Uterus (tissue), 4 donors: Measurements from ENCODE around the gene RIF1. TPM values are rescaled to one million over a fixed set of nuclear protein-coding genes. Genes with fewer than 3 reads are reported as not detected.

Experiments used
- DNase-seq, 2 donors: peaks; one replicate each; pipeline ENCODE4 v3.0.0-alpha.2; 2019 to 2020
- H3K27ac ChIP-seq, 2 donors: fragments of 200-600 bp; sonication (generic); 1 replicate in 1 of 2; 2 replicates in 1 of 2; pipeline ENCODE4 v1.5.1; 2016 to 2018
- H3K27me3 ChIP-seq, 2 donors: fragments of 200-600 bp; sonication (generic); one replicate each; pipeline ENCODE4 v1.5.1; 2018 to 2019; ENCODE audit warnings: control low read depth in 1 of 2
- H3K36me3 ChIP-seq, 2 donors: fragments of 200-600 bp; sonication (generic); one replicate each; pipeline ENCODE4 v1.5.1; 2019; ENCODE audit warnings: control low read depth in 1 of 2
- H3K4me1 ChIP-seq, 2 donors: fragments of 200-600 bp; sonication (generic); one replicate each; pipeline ENCODE4 v1.5.1; 2018 to 2019; ENCODE audit warnings: control low read depth in 1 of 2
- H3K4me3 ChIP-seq, 2 donors: fragments of 200-600 bp; sonication (generic); 1 replicate in 1 of 2; 2 replicates in 1 of 2; pipeline ENCODE4 v1.5.1; 2018 to 2019; ENCODE audit warnings: mild to moderate bottlenecking in 1 of 2
- H3K9me3 ChIP-seq, 2 donors: fragments of 200-600 bp; sonication (generic); one replicate each; pipeline ENCODE4 v1.5.1; 2019; ENCODE audit warnings: control low read depth in 1 of 2
- CTCF ChIP-seq, 4 experiments: fragments of 200-600 bp in 2 of 4; fragments of 450-650 bp in 2 of 4; sonication (generic) in 2 of 4; IDR thresholded peaks; one replicate each; pipeline ENCODE4 v1.5.1; 2016 to 2019; ENCODE audit warnings: antibody characterized with exemption in 4 of 4, mild to moderate bottlenecking in 2 of 4, moderate library complexity in 1 of 4
- POLR2A ChIP-seq, 2 donors: fragments of 450-650 bp; IDR thresholded peaks; one replicate each; pipeline ENCODE4 v1.6.1; 2016; ENCODE audit warnings: antibody characterized with exemption in 2 of 2, mild to moderate bottlenecking in 1 of 2, moderate library complexity in 1 of 2
- intact Hi-C: fragments of 100-400 bp; cut with DNase I; formaldehyde crosslinking; loops from one replicate; pipeline ENCODE4 v1.15.1; 2023; ENCODE audit warnings: low total_unique reads
- total RNA-seq, 4 donors: library from RNA; depleted of rRNA in 3 of 4; stranded (reverse); fragments of >200 nt in 3 of 4; gene quantifications; one replicate each; pipeline versions ENCODE4 v1.1.0 to v1.2.4, GENCODE V29; 2014 to 2023
- donor health status: DM: yes; HTN: yes; CAD: no.

RIF1 gene
- total RNA-seq, 4 donors from 2014 or later: 19.0 to 99.6 (median 56.3) TPM

GRCh38 chr2:151486053-151486452, 76.4 kb downstream of the RIF1 start:
- no peaks in the 10 kb centered on the region for H3K4me1 ChIP-seq
- intact Hi-C loops: no loop called here

GRCh38 chr2:151490276-151490675, 80.6 kb downstream of the RIF1 start:
- TF ChIP-seq POLR2A (IDR thresholded peaks at IDR 0.05): no peak
- TF ChIP-seq CTCF (IDR thresholded peaks at IDR 0.05): no peak
- no peak for DNase-seq
- Histone ChIP-seq H3K27me3 (no peaks in the 10 kb centered on the region), H3K4me1 (no peaks in the 10 kb centered on the region), H3K9me3 (no peaks in the 10 kb centered on the region), H3K4me3 (no peak overlapping the region), H3K27ac (no peak overlapping the region), H3K36me3 (no peaks in the 10 kb centered on the region)
- intact Hi-C loops: no loop called here

More at GRCh38 chr2:151486053-151486452, 76.4 kb downstream of the RIF1 start:
- TF ChIP-seq CTCF (IDR thresholded peaks at IDR 0.05): no peak
- no peak for TF ChIP-seq POLR2A (IDR thresholded peaks at IDR 0.05)
- no peaks in the 10 kb centered on the region for H3K36me3 ChIP-seq
- no peak for DNase-seq
- no peak overlapping the region for H3K27ac ChIP-seq
- no peaks in the 10 kb centered on the region for H3K9me3 ChIP-seq
- no peak overlapping the region for H3K4me3 ChIP-seq
- no peaks in the 10 kb centered on the region for H3K27me3 ChIP-seq

GRCh38 chr2:151491496-151491895, 81.8 kb downstream of the RIF1 start:
- intact Hi-C loops: no loop called here
- DNase-seq: no peak
- Histone ChIP-seq H3K9me3 (no peaks in the 10 kb centered on the region), H3K27ac (no peak overlapping the region), H3K36me3 (no peaks in the 10 kb centered on the region), H3K4me1 (no peaks in the 10 kb centered on the region), H3K27me3 (no peaks in the 10 kb centered on the region), H3K4me3 (no peak overlapping the region)
- TF ChIP-seq CTCF (IDR thresholded peaks at IDR 0.05): no peak
- no peak for TF ChIP-seq POLR2A (IDR thresholded peaks at IDR 0.05)

- TF ChIP-seq POLR2A (IDR thresholded peaks at IDR 0.05) (no peak), CTCF (IDR thresholded peaks at IDR 0.05) (no peak)
- H3K4me1 ChIP-seq: no peaks in the 10 kb centered on the region
- intact Hi-C loops: no loop called here
- DNase-seq: no peak
- H3K27ac ChIP-seq: no peak overlapping the region
- H3K4me3 ChIP-seq: no peak overlapping the region
- H3K36me3 ChIP-seq: no peaks in the 10 kb centered on the region
- no peaks in the 10 kb centered on the region for H3K27me3 ChIP-seq
- no peaks in the 10 kb centered on the region for H3K9me3 ChIP-seq
Measured at GRCh38 chr2:151498178-151498577, 88.5 kb downstream of the RIF1 start.

- Histone ChIP-seq H3K9me3 (no peaks in the 10 kb centered on the region), H3K27me3 (no peaks in the 10 kb centered on the region), H3K4me3 (no peak overlapping the region), H3K36me3 (no peaks in the 10 kb centered on the region), H3K27ac (no peak overlapping the region), H3K4me1 (no peaks in the 10 kb centered on the region)
- intact Hi-C loops: no loop called here
- TF ChIP-seq POLR2A (IDR thresholded peaks at IDR 0.05): no peak
- TF ChIP-seq CTCF (IDR thresholded peaks at IDR 0.05): no peak
- no peak for DNase-seq
Measured at GRCh38 chr2:151506170-151506569, 96.5 kb downstream of the RIF1 start.
